ENCODE results near the gene RCOR1. TPM values are rescaled to one million over a fixed set of nuclear protein-coding genes. Genes with fewer than 3 reads are reported as not detected.
"Not testable (repeated sequence)": the region's sequence is repeated elsewhere in the genome, so short reads cannot be mapped to it uniquely, and the experiment has no call there.

The RCOR1 gene
- total RNA-seq, 4 donors from 2014 or later = 11.6 to 15.6 (median 14.0) TPM

GRCh38 chr14:102630881-102631280 is 38.4 kb downstream of the RCOR1 start:
- H3K4me3 ChIP-seq = no peak overlapping the region
- no peak overlapping the region for H3K27ac ChIP-seq
- H3K36me3 ChIP-seq = no peaks in the 10 kb centered on the region
- no peaks in the 10 kb centered on the region for H3K9me3 ChIP-seq
- H3K4me1 ChIP-seq = peaks cover 0 to 20% (median 0%) of the 10 kb centered on the region in 3 donors
- no peak for TF ChIP-seq EP300 (IDR thresholded peaks at IDR 0.05)
- TF ChIP-seq CTCF (IDR thresholded peaks at IDR 0.05) = no peak
- no peaks in the 10 kb centered on the region for H3K27me3 ChIP-seq
- ATAC-seq = no peak
- 75 to 83% methylated on average over 1 to 6 of the region's 8 CpGs for WGBS, 2 donors (ENCODE audit: low coverage in 1 of 2)

GRCh38 chr14:102633906-102634595 is 41.6 kb downstream of the RCOR1 start:
- WGBS, 2 donors (ENCODE audit: low coverage in 1 of 2) = 47 to 63% methylated on average over 3 of the region's 4 CpGs
- ATAC-seq = no peak
- no peaks in the 10 kb centered on the region for H3K36me3 ChIP-seq
- peaks cover 0 to 22% (median 0%) of the 10 kb centered on the region in 3 donors for H3K4me1 ChIP-seq
- H3K9me3 ChIP-seq = no peaks in the 10 kb centered on the region
- no peak overlapping the region for H3K27ac ChIP-seq
- H3K4me3 ChIP-seq = no peak overlapping the region
- TF ChIP-seq EP300 (IDR thresholded peaks at IDR 0.05) (no peak), POLR2A (IDR thresholded peaks at IDR 0.05) (no peak), POLR2AphosphoS5 (IDR thresholded peaks at IDR 0.05) (no peak), CTCF (IDR thresholded peaks at IDR 0.05) (no peak)
- no peaks in the 10 kb centered on the region for H3K27me3 ChIP-seq

GRCh38 chr14:102639611-102640010 is 47.2 kb downstream of the RCOR1 start:
- ATAC-seq, H3K27ac ChIP-seq, H3K36me3 ChIP-seq, H3K27me3 ChIP-seq, H3K9me3 ChIP-seq, H3K4me3 ChIP-seq: not testable (repeated sequence)
- peaks cover 0 to 13% (median 0%) of the 10 kb centered on the region in 3 donors for H3K4me1 ChIP-seq
- 100% methylated on average over 2 of the region's 6 CpGs; no CpG with 5 or more reads in 1 of the 2 donors for WGBS, 2 donors (ENCODE audit: low coverage in 1 of 2)

- WGBS, 2 donors (ENCODE audit: low coverage in 1 of 2) = 87 to 90% methylated on average over 3 of the region's 3 CpGs
- TF ChIP-seq POLR2A (IDR thresholded peaks at IDR 0.05) (no peak), EP300 (IDR thresholded peaks at IDR 0.05) (no peak), CTCF (IDR thresholded peaks at IDR 0.05) (no peak), POLR2AphosphoS5 (IDR thresholded peaks at IDR 0.05) (no peak)
- Histone ChIP-seq H3K27me3 (no peaks in the 10 kb centered on the region), H3K36me3 (no peaks in the 10 kb centered on the region), H3K9me3 (no peaks in the 10 kb centered on the region), H3K27ac (no peak overlapping the region), H3K4me3 (no peak overlapping the region), H3K4me1 (peaks cover 0 to 6% (median 0%) of the 10 kb centered on the region in 3 donors)
- no peak for ATAC-seq
Measured at GRCh38 chr14:102644523-102644922, 52.1 kb downstream of the RCOR1 start.

GRCh38 chr14:102645746-102646440 is 53.4 kb downstream of the RCOR1 start:
- WGBS, 2 donors (ENCODE audit: low coverage in 1 of 2) = 56% methylated on average over 2 of the region's 2 CpGs; no CpG with 5 or more reads in 1 of the 2 donors
- H3K27me3 ChIP-seq = no peaks in the 10 kb centered on the region
- no peak for ATAC-seq
- TF ChIP-seq POLR2AphosphoS5 (IDR thresholded peaks at IDR 0.05) = no peak
- TF ChIP-seq EP300 (IDR thresholded peaks at IDR 0.05) = no peak
- TF ChIP-seq CTCF (IDR thresholded peaks at IDR 0.05) = no peak
- TF ChIP-seq POLR2A (IDR thresholded peaks at IDR 0.05) = no peak
- no peaks in the 10 kb centered on the region for H3K9me3 ChIP-seq
- no peak overlapping the region for H3K4me3 ChIP-seq
- H3K36me3 ChIP-seq = no peaks in the 10 kb centered on the region
- no peak overlapping the region for H3K27ac ChIP-seq
- H3K4me1 ChIP-seq = peaks cover 0 to 6% (median 0%) of the 10 kb centered on the region in 3 donors
